Measurements from ENCODE around the gene DROSHA. TPM values are rescaled to one million over a fixed set of nuclear protein-coding genes. Genes with fewer than 3 reads are reported as not detected.
"Not testable (repeated sequence)": the region's sequence is repeated elsewhere in the genome, so short reads cannot be mapped to it uniquely, and the experiment has no call there.

The DROSHA gene
- total RNA-seq, 1 experiment from 2014 or later: 47.1 TPM

DNA sequence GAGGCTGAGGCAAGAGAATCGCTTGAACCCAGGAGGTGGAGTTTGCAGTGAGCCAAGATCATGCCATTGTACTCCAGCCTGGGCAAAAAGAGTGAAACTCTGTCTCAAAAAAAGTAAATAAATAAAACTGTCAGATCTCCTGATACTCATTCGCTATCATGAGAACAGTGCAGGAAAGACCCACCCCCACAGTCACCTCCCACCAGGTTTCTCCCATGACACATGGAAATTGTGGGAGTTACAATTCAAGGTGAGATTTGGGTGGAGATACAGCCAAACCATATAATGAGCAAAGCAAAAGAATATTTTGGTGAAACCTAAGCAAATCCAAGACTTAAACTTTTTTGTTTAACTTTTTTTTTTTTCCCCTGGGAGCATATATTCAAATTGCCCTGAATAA lies 17.2 kb upstream of the DROSHA start:
- peaks cover 62% of the 10 kb centered on the region for H3K36me3 ChIP-seq
- H3K27me3 ChIP-seq, H3K4me3 ChIP-seq, DNase-seq, H3K9me3 ChIP-seq: not testable (repeated sequence)

DNA sequence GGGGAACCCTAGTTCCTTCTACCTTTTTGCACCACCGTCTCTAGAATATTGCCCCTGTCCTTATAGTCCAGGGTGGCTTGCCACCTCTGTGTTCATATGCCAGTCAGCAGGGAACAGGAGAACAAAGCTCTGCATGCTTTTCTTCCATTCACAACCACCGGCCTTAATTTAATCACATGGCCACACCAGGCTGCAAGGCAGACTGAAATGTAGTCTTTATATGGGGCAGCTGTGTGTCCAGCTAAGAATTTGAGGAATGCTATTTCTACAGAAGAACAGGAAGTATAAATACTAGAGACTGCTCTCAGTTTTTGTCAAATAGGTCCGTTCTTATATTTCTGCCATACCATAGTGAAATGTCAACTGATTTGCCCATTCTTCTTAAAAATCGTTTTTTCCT lies 6.0 kb upstream of the DROSHA start:
- no peak for DNase-seq

DNA sequence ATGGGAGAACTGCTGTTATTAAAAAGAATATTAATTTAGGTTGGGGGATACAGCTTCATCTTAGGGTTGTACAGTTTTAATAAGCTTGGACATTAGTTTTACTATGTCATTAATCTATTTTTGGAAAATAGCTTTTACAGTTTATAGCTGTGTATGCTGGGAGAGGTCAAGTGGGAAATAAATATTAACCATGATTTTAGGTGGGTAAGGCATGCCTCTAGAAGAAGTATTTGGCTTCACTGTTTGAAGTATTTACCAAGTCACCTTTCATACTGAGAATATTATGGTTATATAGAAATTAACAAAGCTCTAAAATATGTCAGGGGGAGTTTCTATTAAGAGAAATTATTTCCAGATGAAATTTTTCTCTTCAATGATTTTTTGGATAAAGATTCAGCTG lies 5.5 kb upstream of the DROSHA start:
- no peak for DNase-seq
- H3K9me3 ChIP-seq: no peaks in the 10 kb centered on the region
- no peaks in the 10 kb centered on the region for H3K27me3 ChIP-seq
- H3K36me3 ChIP-seq: peaks cover 73% of the 10 kb centered on the region
- H3K4me3 ChIP-seq: no peak overlapping the region

More for the DNA sequence above, 6.0 kb upstream of the DROSHA start:
- H3K9me3 ChIP-seq: no peaks in the 10 kb centered on the region
- H3K27me3 ChIP-seq: no peaks in the 10 kb centered on the region
- H3K4me3 ChIP-seq: no peak overlapping the region
- peaks cover 77% of the 10 kb centered on the region for H3K36me3 ChIP-seq

DNA sequence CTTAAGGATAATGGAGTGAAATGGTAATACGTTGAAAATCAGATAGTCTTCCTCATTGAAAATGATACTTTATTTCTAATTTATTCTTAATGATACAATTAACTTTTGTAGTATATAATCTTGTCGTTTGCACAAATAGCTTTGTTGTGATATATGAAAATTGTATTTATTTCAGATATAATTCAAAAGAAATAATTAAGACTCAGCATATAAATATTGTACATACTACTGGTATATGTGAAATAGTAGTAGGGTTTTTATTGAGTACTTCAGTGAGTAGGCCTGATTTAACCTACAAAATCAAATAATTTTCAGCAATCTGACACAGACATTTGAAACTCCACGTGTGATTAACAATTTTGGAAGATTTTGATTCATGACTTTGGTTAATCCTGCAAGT lies 5.0 kb upstream of the DROSHA start:
- Histone ChIP-seq H3K36me3 (peaks cover 71% of the 10 kb centered on the region), H3K4me3 (no peak overlapping the region)

DNA sequence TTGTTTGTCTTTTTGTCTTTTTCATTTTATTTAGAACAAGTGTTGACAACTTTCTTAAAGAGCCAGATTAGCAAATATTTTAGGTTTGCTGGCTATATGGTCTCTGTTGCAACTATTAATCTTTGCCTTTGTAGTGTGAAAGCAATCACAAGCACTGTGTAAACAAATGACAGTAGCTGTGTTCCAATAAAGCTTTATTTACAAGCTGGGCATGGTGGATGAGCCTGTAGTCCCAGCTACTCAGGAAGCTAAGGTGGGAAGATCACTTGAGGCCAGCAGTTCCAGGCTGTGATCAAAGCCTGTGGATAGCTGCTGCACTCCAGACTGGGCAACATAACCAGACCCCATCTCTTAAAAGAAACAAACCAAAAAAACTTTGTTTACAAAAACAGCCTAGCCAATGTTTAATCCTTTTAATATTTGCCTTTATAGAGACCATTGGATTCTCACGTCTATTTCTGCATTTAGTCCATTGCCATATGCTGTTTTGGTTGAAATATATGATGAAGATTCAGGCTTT lies 2.7 kb upstream of the DROSHA start:
- H3K9me3 ChIP-seq: no peaks in the 10 kb centered on the region
- H3K27me3 ChIP-seq: no peaks in the 10 kb centered on the region
- H3K36me3 ChIP-seq: peaks cover 53% of the 10 kb centered on the region
- DNase-seq: no peak
- H3K4me3 ChIP-seq: no peak overlapping the region

More for the DNA sequence above, 5.0 kb upstream of the DROSHA start:
- DNase-seq: no peak
- Histone ChIP-seq H3K27me3 (no peaks in the 10 kb centered on the region), H3K9me3 (no peaks in the 10 kb centered on the region)

DNA sequence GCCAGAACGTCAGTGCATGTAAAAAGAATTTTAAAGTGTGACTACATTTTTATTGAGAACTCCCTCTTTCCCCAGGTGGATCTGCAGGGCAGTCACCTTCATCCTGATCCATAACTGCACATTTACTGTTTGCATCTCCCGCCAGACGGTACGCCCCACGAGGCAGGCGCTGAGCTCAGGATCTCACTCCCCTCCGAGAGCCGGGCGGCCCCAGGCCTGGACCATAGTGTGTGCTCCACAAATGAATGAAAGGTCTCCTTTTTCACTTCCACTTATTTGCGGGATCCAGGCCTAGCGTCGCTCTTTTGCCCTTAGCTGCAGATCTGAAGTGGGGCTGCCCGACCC lies 378 bp downstream of the DROSHA start:
- no peaks in the 10 kb centered on the region for H3K27me3 ChIP-seq
- DNase-seq: peak; percentile 30

GRCh38 chr5:31530541-31531265 lies 1.2 kb downstream of the DROSHA start:
- Histone ChIP-seq H3K36me3 (peaks cover 51% of the 10 kb centered on the region), H3K27me3 (no peaks in the 10 kb centered on the region), H3K9me3 (no peaks in the 10 kb centered on the region), H3K4me3 (peak overlapping the region; percentile 91)
- DNase-seq: no peak

More for the DNA sequence above, 378 bp downstream of the DROSHA start:
- H3K4me3 ChIP-seq: peak overlapping the region; percentile 91
- H3K36me3 ChIP-seq: peaks cover 54% of the 10 kb centered on the region
- H3K9me3 ChIP-seq: no peaks in the 10 kb centered on the region

- Histone ChIP-seq H3K9me3 (no peaks in the 10 kb centered on the region), H3K4me3 (no peak overlapping the region), H3K27me3 (no peaks in the 10 kb centered on the region), H3K36me3 (peaks cover 83% of the 10 kb centered on the region)
- no peak for DNase-seq
Observed at GRCh38 chr5:31523041-31523440, 8.9 kb downstream of the DROSHA start.

- no peak for DNase-seq
- H3K36me3 ChIP-seq: peaks cover 92% of the 10 kb centered on the region
- H3K9me3 ChIP-seq: no peaks in the 10 kb centered on the region
- H3K27me3 ChIP-seq: no peaks in the 10 kb centered on the region
- H3K4me3 ChIP-seq: no peak overlapping the region
Observed at GRCh38 chr5:31516802-31517201, 15.1 kb downstream of the DROSHA start.

GRCh38 chr5:31511305-31511704 lies 20.6 kb downstream of the DROSHA start:
- Histone ChIP-seq H3K36me3 (peaks cover 81% of the 10 kb centered on the region), H3K27me3 (no peaks in the 10 kb centered on the region), H3K9me3 (no peaks in the 10 kb centered on the region), H3K4me3 (no peak overlapping the region)
- no peak for DNase-seq

DNA sequence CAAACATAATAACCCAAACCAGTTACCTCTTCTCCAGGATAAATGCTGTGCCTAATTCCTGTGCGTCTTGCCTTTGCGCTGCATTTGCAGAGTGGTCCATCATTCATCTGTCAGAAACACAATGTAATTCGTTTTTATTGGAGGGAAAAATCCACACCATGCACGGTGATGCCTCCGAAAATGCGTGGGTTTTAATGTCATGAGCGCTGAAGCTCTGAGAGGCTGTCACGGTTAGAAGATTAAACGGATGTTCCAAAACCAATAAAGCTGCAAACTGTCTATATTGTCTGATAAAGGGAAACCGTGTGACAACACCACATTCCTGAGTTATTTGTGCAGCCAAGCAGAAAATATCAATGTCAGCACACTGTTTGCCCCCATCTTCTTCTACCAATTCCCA lies 27.4 kb downstream of the DROSHA start:
- DNase-seq: no peak
- Histone ChIP-seq H3K27me3 (no peaks in the 10 kb centered on the region), H3K9me3 (no peaks in the 10 kb centered on the region), H3K36me3 (peaks cover 88% of the 10 kb centered on the region), H3K4me3 (no peak overlapping the region)

GRCh38 chr5:31502506-31502905 lies 29.4 kb downstream of the DROSHA start:
- no peaks in the 10 kb centered on the region for H3K9me3 ChIP-seq
- peak; percentile 78 for DNase-seq
- no peak overlapping the region for H3K4me3 ChIP-seq
- no peaks in the 10 kb centered on the region for H3K27me3 ChIP-seq
- peaks cover 92% of the 10 kb centered on the region for H3K36me3 ChIP-seq

- DNase-seq: no peak
Observed at GRCh38 chr5:31500256-31500655, 31.6 kb downstream of the DROSHA start.

GRCh38 chr5:31496891-31497290 lies 35.0 kb downstream of the DROSHA start:
- H3K9me3 ChIP-seq: no peaks in the 10 kb centered on the region
- H3K36me3 ChIP-seq: peaks cover 93% of the 10 kb centered on the region
- DNase-seq: no peak
- no peak overlapping the region for H3K4me3 ChIP-seq
- no peaks in the 10 kb centered on the region for H3K27me3 ChIP-seq

More at GRCh38 chr5:31500256-31500655, 31.6 kb downstream of the DROSHA start:
- peaks cover 99% of the 10 kb centered on the region for H3K36me3 ChIP-seq
- no peaks in the 10 kb centered on the region for H3K9me3 ChIP-seq
- H3K4me3 ChIP-seq: no peak overlapping the region
- H3K27me3 ChIP-seq: no peaks in the 10 kb centered on the region

GRCh38 chr5:31496301-31496700 lies 35.6 kb downstream of the DROSHA start:
- no peaks in the 10 kb centered on the region for H3K9me3 ChIP-seq
- H3K36me3 ChIP-seq: peaks cover 90% of the 10 kb centered on the region
- no peak overlapping the region for H3K4me3 ChIP-seq
- no peaks in the 10 kb centered on the region for H3K27me3 ChIP-seq
- no peak for DNase-seq

DNA sequence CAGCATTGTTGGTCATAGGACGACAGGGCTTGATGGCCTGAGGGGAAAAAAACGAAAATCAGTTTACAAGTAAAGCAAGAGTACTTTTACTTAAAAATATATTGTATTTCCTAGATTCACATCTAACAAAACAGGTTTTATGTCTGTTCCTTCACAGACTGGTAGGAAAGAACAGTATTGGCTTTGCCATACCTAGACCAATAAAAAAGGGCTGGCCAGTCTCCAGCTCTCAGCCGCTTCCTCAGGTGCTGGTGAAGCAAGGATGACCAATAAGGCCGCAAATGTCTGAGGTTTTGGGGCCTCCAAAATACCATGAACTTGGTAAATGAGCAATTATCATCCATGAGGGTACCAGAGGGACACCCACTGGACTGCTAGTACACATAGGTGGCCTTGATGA lies 36.6 kb downstream of the DROSHA start:
- H3K36me3 ChIP-seq: peaks cover 87% of the 10 kb centered on the region
- no peak overlapping the region for H3K4me3 ChIP-seq
- no peaks in the 10 kb centered on the region for H3K9me3 ChIP-seq
- DNase-seq: no peak
- H3K27me3 ChIP-seq: no peaks in the 10 kb centered on the region

DNA sequence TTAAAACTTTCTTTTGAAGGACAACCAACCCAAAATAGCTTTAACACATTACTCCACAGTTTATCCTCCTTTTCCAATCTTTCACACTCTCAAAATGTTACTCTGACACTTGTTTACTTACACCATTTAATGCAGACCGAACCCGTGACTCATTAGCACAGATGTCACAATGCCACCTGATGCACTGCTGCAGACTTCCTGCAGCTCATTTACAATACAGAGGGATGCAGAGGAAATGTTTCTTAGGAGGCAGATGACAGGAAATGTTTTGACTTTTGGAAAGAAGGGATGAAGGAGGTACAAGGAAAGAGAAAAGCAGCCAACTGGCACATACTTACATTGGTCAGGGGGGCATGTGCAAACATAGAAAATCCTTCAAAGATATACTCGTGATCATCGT lies 39.0 kb downstream of the DROSHA start:
- Histone ChIP-seq H3K4me3 (no peak overlapping the region), H3K9me3 (no peaks in the 10 kb centered on the region), H3K36me3 (peaks cover 70% of the 10 kb centered on the region), H3K27me3 (no peaks in the 10 kb centered on the region)
- no peak for DNase-seq

DNA sequence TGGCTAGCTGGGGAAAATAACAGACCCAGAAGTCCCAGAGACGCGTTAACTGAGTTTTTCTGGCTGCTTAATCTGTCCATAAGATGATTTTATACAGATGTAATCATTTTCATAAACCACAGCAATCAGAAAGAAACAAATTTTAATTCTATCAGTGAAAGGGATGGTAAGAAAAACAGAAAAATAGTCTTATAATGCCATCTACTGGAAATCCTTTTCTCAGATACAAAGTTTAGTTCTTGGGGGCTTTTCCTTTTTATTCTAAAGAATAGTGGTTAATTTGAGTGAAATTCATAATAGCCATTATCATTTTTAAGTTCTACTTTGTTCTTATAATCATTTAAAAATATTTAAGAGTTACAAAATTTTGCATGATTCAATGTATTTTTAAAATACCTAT lies 44.4 kb downstream of the DROSHA start:
- no peaks in the 10 kb centered on the region for H3K27me3 ChIP-seq
- no peak overlapping the region for H3K4me3 ChIP-seq
- H3K9me3 ChIP-seq: no peaks in the 10 kb centered on the region
- no peak for DNase-seq
- H3K36me3 ChIP-seq: peaks cover 45% of the 10 kb centered on the region

Data from MG63 (cell line).